GM12878 (cell line): ENCODE measurements around the gene PIGN. TPM values are rescaled to one million over a fixed set of nuclear protein-coding genes. Genes with fewer than 3 reads are reported as not detected.

Experiments
- ATAC-seq: fragments of 200-7000 bp; cut with Tn5 transposase; 3 replicates; pipeline ENCODE4 v1.9.1; 2020; ENCODE audit warnings: mild to moderate bottlenecking, moderate library complexity
- BruUV-seq: library from RNA; stranded (reverse); fragments of 400-500 nt; replicated peaks from 2 replicates; lab custom pipeline; 2021; lab: Mats Ljungman, UMichigan
- CTCF ChIA-PET: fragments of 300-600 bp; sonication (Branson Sonifier 250); formaldehyde crosslinking; extraction: SDS; loops from one replicate; lab custom pipeline; 2021; ENCODE audit warnings: inconsistent platforms; lab: Yijun Ruan, JAX
- POLR2A ChIA-PET: fragments of 350-600 bp; formaldehyde crosslinking; extraction: SDS; loops from one replicate; lab custom pipeline; 2021; ENCODE audit warnings: inconsistent platforms; lab: Charles Lee
- RAD21 ChIA-PET: fragments of 300-600 bp; sonication (Branson Sonifier 250); formaldehyde crosslinking; loops from one replicate; lab custom pipeline; 2023; ENCODE audit warnings: antibody characterized with exemption; ENCODE audit not compliant: unreplicated experiment; lab: Charles Lee
- SMC1A ChIA-PET: fragments of 300-600 bp; sonication (Branson Sonifier 250); formaldehyde crosslinking; loops from one replicate; lab custom pipeline; 2023; ENCODE audit not compliant: unreplicated experiment, uncharacterized antibody; lab: Charles Lee
- DNase-seq: peaks from one replicate; pipeline ENCODE4 v3.0.0-alpha.2; 2011; ENCODE audit warnings: low read depth, low spot score
- FAIRE-seq: peaks from 3 replicates; lab custom pipeline; 2011; peaks lifted over from hg19 to GRCh38; lab: Jason Lieb, UNC
- H2AFZ ChIP-seq: 2 replicates; pipeline ENCODE4 v1.6.0; 2011; ENCODE audit warnings: low read depth, low read length, control low read depth; ENCODE audit not compliant: control insufficient read depth
- H3K27ac ChIP-seq: 2 replicates; pipeline ENCODE4 v1.5.1; 2011; ENCODE audit warnings: control low read depth; ENCODE audit not compliant: control insufficient read depth, insufficient read depth
- H3K27me3 ChIP-seq, 2 experiments: replicated peaks in 1 of 2; 2 replicates each; pipeline versions ENCODE4 v1.6.0 to v1.6.1; 2011; ENCODE audit warnings: low read length in 1 of 2; ENCODE audit not compliant: control insufficient read depth in 2 of 2, insufficient read depth in 2 of 2
- H3K36me3 ChIP-seq, 2 experiments: 2 replicates each; pipeline ENCODE4 v1.5.1; 2011; ENCODE audit warnings: low read length in 1 of 2; ENCODE audit not compliant: control insufficient read depth in 2 of 2, insufficient read depth in 2 of 2
- H3K4me1 ChIP-seq: 2 replicates; pipeline ENCODE4 v1.6.1; 2011; ENCODE audit warnings: mild to moderate bottlenecking, low read length, moderate library complexity, mixed read lengths; ENCODE audit not compliant: control insufficient read depth, insufficient read depth
- H3K4me2 ChIP-seq: 2 replicates; pipeline ENCODE4 v1.6.0; 2011; ENCODE audit warnings: control low read depth; ENCODE audit not compliant: control insufficient read depth, insufficient read depth
- H3K4me3 ChIP-seq: fragments of 200-600 bp; sonication (generic); 2 replicates; pipeline ENCODE4 v1.5.1; 2016
- H3K79me2 ChIP-seq: 2 replicates; pipeline ENCODE4 v1.6.0; 2011; ENCODE audit warnings: low read length; ENCODE audit not compliant: control insufficient read depth, insufficient read depth
- H3K9ac ChIP-seq: 2 replicates; pipeline ENCODE4 v1.8.0; 2011; ENCODE audit warnings: low read length, control low read depth, mixed read lengths; ENCODE audit not compliant: control insufficient read depth, insufficient read depth
- H3K9me3 ChIP-seq: replicated peaks from 3 replicates; pipeline ENCODE4 v1.5.1; 2011; ENCODE audit warnings: mild to moderate bottlenecking, low read length; ENCODE audit not compliant: control insufficient read depth, insufficient read depth
- H4K20me1 ChIP-seq: 2 replicates; pipeline ENCODE4 v1.6.0; 2011; ENCODE audit not compliant: control insufficient read depth, insufficient read depth
- ATF3 ChIP-seq: IDR thresholded peaks from 2 replicates; pipeline ENCODE4 v1.6.1; 2011; ENCODE audit warnings: low read depth, mild to moderate bottlenecking, low read length, moderate library complexity, borderline replicate concordance; ENCODE audit errors: extremely low read depth
- BACH1 ChIP-seq: fragments of 450-650 bp; IDR thresholded peaks from 2 replicates; pipeline ENCODE4 v1.6.1; 2017; ENCODE audit warnings: mild to moderate bottlenecking, borderline replicate concordance
- BHLHE40 ChIP-seq, 2 experiments: fragments of 450-650 bp in 1 of 2; IDR thresholded peaks; 2 replicates each; pipeline ENCODE4 v1.6.1; 2011 to 2017; ENCODE audit warnings: low read depth in 2 of 2, borderline replicate concordance in 1 of 2, improper control_type of control experiment in 1 of 2, low read length in 1 of 2, mild to moderate bottlenecking in 1 of 2
- CBFB ChIP-seq: IDR thresholded peaks from 2 replicates; pipeline ENCODE4 v1.6.1; 2016; ENCODE audit warnings: antibody characterized with exemption, low read depth
- CREB1 ChIP-seq: IDR thresholded peaks from 2 replicates; pipeline ENCODE4 v1.6.1; 2012; ENCODE audit warnings: low read depth, mild to moderate bottlenecking, inconsistent platforms
- EP300 ChIP-seq, 2 experiments: fragments of 150-350 bp in 1 of 2; IDR thresholded peaks; 2 replicates each; pipeline ENCODE4 v1.6.1; 2011 to 2012; ENCODE audit warnings: low read depth in 2 of 2, low read length in 2 of 2, borderline replicate concordance in 1 of 2, improper control_type of control experiment in 1 of 2, inconsistent platforms in 1 of 2; ENCODE audit not compliant: control insufficient read depth in 1 of 2
- EZH2 ChIP-seq: IDR thresholded peaks from 2 replicates; pipeline ENCODE4 v1.6.1; 2012; ENCODE audit warnings: low read depth, mild to moderate bottlenecking, control low read depth, inconsistent platforms, low read length, borderline replicate concordance; ENCODE audit not compliant: control insufficient read depth
- HDGF ChIP-seq: fragments of 450-650 bp; IDR thresholded peaks from 2 replicates; pipeline ENCODE4 v1.6.1; 2016; ENCODE audit warnings: antibody characterized with exemption
- MTA3 ChIP-seq: IDR thresholded peaks from 2 replicates; pipeline ENCODE4 v1.6.1; 2012; ENCODE audit warnings: low read length, inconsistent platforms, borderline replicate concordance
- NBN ChIP-seq: fragments of 450-650 bp; IDR thresholded peaks from 2 replicates; pipeline ENCODE4 v1.6.1; 2016
- NFXL1 ChIP-seq: fragments of 450-650 bp; IDR thresholded peaks from 2 replicates; pipeline ENCODE4 v1.6.1; 2017; ENCODE audit warnings: antibody characterized with exemption, mild to moderate bottlenecking, borderline replicate concordance
- NFYB ChIP-seq: IDR thresholded peaks from 2 replicates; pipeline ENCODE4 v1.6.1; 2011; ENCODE audit warnings: low read depth, mild to moderate bottlenecking, low read length, improper control_type of control experiment, moderate library complexity; ENCODE audit not compliant: insufficient read depth
- SMAD1 ChIP-seq: fragments of 450-650 bp; IDR thresholded peaks from 2 replicates; pipeline ENCODE4 v1.6.1; 2018; ENCODE audit warnings: mild to moderate bottlenecking, low read depth; ENCODE audit not compliant: partially characterized antibody
- TAF1 ChIP-seq: IDR thresholded peaks from 2 replicates; pipeline ENCODE4 v1.6.1; 2011; ENCODE audit warnings: mild to moderate bottlenecking, low read depth, low read length, borderline replicate concordance
- TARDBP ChIP-seq: IDR thresholded peaks from 2 replicates; pipeline ENCODE4 v1.6.1; 2016; ENCODE audit warnings: borderline replicate concordance
- ZBED1 ChIP-seq: IDR thresholded peaks from 2 replicates; pipeline ENCODE4 v1.6.1; 2016; ENCODE audit warnings: borderline replicate concordance
- ZNF384 ChIP-seq: IDR thresholded peaks from 2 replicates; pipeline ENCODE4 v1.6.1; 2012; ENCODE audit warnings: low read depth, mild to moderate bottlenecking, low read length, improper control_type of control experiment, borderline replicate concordance
- WGBS: methylation state at CpG from one replicate; pipeline ENCODE4 v1.1.6; 2016; ENCODE audit warnings: low lambda C conversion rate; ENCODE audit not compliant: insufficient replicate concordance, insufficient coverage; ENCODE audit errors: missing lambda C conversion rate; 5-methylcytosine and 5-hydroxymethylcytosine counted together
- in situ Hi-C: fragments of 300-500 bp; cut with MboI; formaldehyde crosslinking; loops from 9 replicates; pipeline ENCODE4 v1.14.3; 2018; ENCODE audit warnings: mixed read lengths
- intact Hi-C: fragments of 100-400 bp; cut with micrococcal nuclease; formaldehyde crosslinking; loops from one replicate; pipeline ENCODE4 v1.14.2; 2022; ENCODE audit not compliant: unreplicated experiment
- polyA plus RNA-seq, 11 experiments: library from polyadenylated mRNA; depleted of rRNA in 4 of 11; unstranded in 6 of 11; stranded (reverse) in 5 of 11; fragments of >200 nt; fragmentation: Nextera tagmentation in 4 of 11; fragmentation: Illumina TruSeq in 1 of 11; extraction: Ambion mirVana in 4 of 11; extraction: Trizol in 1 of 11; gene quantifications; 1 replicate in 1 of 11; 2 replicates in 10 of 11; pipeline versions ENCODE4 v1.2.1 to v1.2.3, GENCODE V29; 2011 to 2016; ENCODE audit warnings: inconsistent platforms in 2 of 11, missing spikeins in 2 of 11, low read depth in 1 of 11
- total RNA-seq, 4 experiments: library from RNA; depleted of rRNA in 3 of 4; stranded (reverse); fragments of >200 nt in 3 of 4; fragmentation: Illumina TruSeq in 1 of 4; extraction: Trizol in 1 of 4; gene quantifications; 2 replicates each; pipeline versions ENCODE4 v1.2.1 to v1.2.3, GENCODE V29; 2013 to 2021

The PIGN gene
- total and polyA plus RNA-seq, 10 of the 15 experiments (the other 5 are each of a cell fraction or from before 2014, with no cell fraction given) = 6.9 to 25.4 (median 18.7) TPM

GRCh38 chr18:62206593-62206992 is 19.7 kb upstream of the PIGN start:
- no peaks in the 10 kb centered on the region for H3K4me1 ChIP-seq
- ChIA-PET CTCF (interaction anchor here (1.2 kb wide), 1 partner anchor 9 kb away, joined by 4 read pairs; no protein-coding TSS in a partner anchor), RAD21 (no interaction called here), POLR2A (no interaction called here), SMC1A (interaction anchor here (1.1 to 1.2 kb wide), 2 partner anchors 8 to 12 kb away, joined by 3 read pairs; no protein-coding TSS in a partner anchor)
- in situ Hi-C loops = no loop called here
- FAIRE-seq (no peak), ATAC-seq (no peak), DNase-seq (no peak)
- no peak overlapping the region for H3K4me3 ChIP-seq
- no peaks in the 10 kb centered on the region for H3K27me3 ChIP-seq
- peaks cover 48% of the 10 kb centered on the region for H3K79me2 ChIP-seq
- WGBS = 98% methylated on average over 4 of the region's 4 CpGs
- H4K20me1 ChIP-seq = no peaks in the 10 kb centered on the region
- TF ChIP-seq HDGF (no peak), SMAD1 (no peak), TAF1 (no peak), NBN (no peak), EP300 (IDR thresholded peaks at IDR 0.05; ENCODE audit: borderline replicate concordance in 1 of 2, control insufficient read depth in 1 of 2, low read depth in 2 of 2, low read length in 2 of 2) (no peak), BACH1 (no peak), EZH2 (no peak), MTA3 (no peak), BHLHE40 (IDR thresholded peaks at IDR 0.05; ENCODE audit: borderline replicate concordance in 1 of 2, low read depth in 2 of 2, low read length in 1 of 2) (no peak), ATF3 (no peak), NFYB (no peak), CREB1 (no peak), ZNF384 (no peak), NFXL1 (no peak), ZBED1 (no peak), TARDBP (no peak), CBFB (no peak)
- no peak overlapping the region for H2AFZ ChIP-seq
- peaks cover 4% of the 10 kb centered on the region; the same call in 2 of the 3 replicates for H3K9me3 ChIP-seq
- no peak overlapping the region for H3K4me2 ChIP-seq
- H3K36me3 ChIP-seq = no peaks in the 10 kb centered on the region
- no TSS peak for BruUV-seq
- intact Hi-C loops = no loop called here
- no peak overlapping the region for H3K27ac ChIP-seq
- H3K9ac ChIP-seq = no peak overlapping the region
